Mammary epithelial cell (primary cell): ENCODE data around the gene CPLANE2.
"Not testable (repeated sequence)": the region's sequence is repeated elsewhere in the genome, so short reads cannot be mapped to it uniquely, and the experiment has no call there.

Experiments used
- CTCF ChIP-seq, 2 donors: IDR thresholded peaks in 1 of 2; conservative IDR thresholded peaks in 1 of 2; 2 replicates each; pipeline ENCODE4 v1.5.1; 2011 to 2012; ENCODE audit warnings: inconsistent platforms in 2 of 2, low read length in 2 of 2, mild to moderate bottlenecking in 2 of 2, control low read depth in 1 of 2, low read depth in 1 of 2; ENCODE audit not compliant: insufficient read depth in 1 of 2; ENCODE audit errors: extremely low read depth in 1 of 2
- EZH2 ChIP-seq: IDR thresholded peaks from 2 replicates; pipeline ENCODE4 v1.6.1; 2012; ENCODE audit warnings: low read length, inconsistent platforms, borderline replicate concordance

- not testable (repeated sequence) for TF ChIP-seq CTCF (conservative IDR thresholded peaks at IDR 0.05 in 1 of 2, IDR thresholded peaks at IDR 0.05 in 1 of 2; ENCODE audit: extremely low read depth in 1 of 2, insufficient read depth in 1 of 2, low read depth in 1 of 2, low read length in 2 of 2); EZH2
These were observed 21.7 kb downstream of the CPLANE2 start for GRCh38 chr1:16215240-16215639.
